GM18867 (cell line): ENCODE data around the gene ZNF473.
"Not testable (repeated sequence)": the region's sequence is repeated elsewhere in the genome, so short reads cannot be mapped to it uniquely, and the experiment has no call there.

Experiments used
- ATAC-seq: cut with Tn5 transposase; IDR thresholded peaks from one replicate; pipeline ENCODE4 v1.9.1; 2021; ENCODE audit warnings: mild to moderate bottlenecking, moderate library complexity; ENCODE audit not compliant: unreplicated experiment

The ZNF473 gene

GRCh38 chr19:50097884-50098283 lies 72.1 kb downstream of the ZNF473 start:
- ATAC-seq = not testable (repeated sequence)

GRCh38 chr19:50098892-50099291 lies 73.1 kb downstream of the ZNF473 start:
- not testable (repeated sequence) for ATAC-seq

GRCh38 chr19:50099696-50100095 lies 73.9 kb downstream of the ZNF473 start:
- ATAC-seq = not testable (repeated sequence)

- not testable (repeated sequence) for ATAC-seq
Measured at GRCh38 chr19:50100946-50101345, 75.1 kb downstream of the ZNF473 start.
